ENCODE measurements around the gene CNTNAP2.
"Not testable (repeated sequence)": the region's sequence is repeated elsewhere in the genome, so short reads cannot be mapped to it uniquely, and the experiment has no call there.

The CNTNAP2 gene

GRCh38 chr7:146150153-146150552 lies 33.6 kb downstream of the CNTNAP2 start:
- no peak for DNase-seq (ENCODE audit: low read depth)

- no peak for DNase-seq (ENCODE audit: low read depth)
Measured at GRCh38 chr7:146172112-146172511, 55.5 kb downstream of the CNTNAP2 start.

- DNase-seq (ENCODE audit: low read depth), result no peak
Measured at GRCh38 chr7:146175716-146176115, 59.1 kb downstream of the CNTNAP2 start.

GRCh38 chr7:146176860-146177259 lies 60.3 kb downstream of the CNTNAP2 start:
- DNase-seq (ENCODE audit: low read depth), result no peak

GRCh38 chr7:146177301-146177700 lies 60.7 kb downstream of the CNTNAP2 start:
- DNase-seq (ENCODE audit: low read depth), result no peak

GRCh38 chr7:146185844-146186243 lies 69.2 kb downstream of the CNTNAP2 start:
- DNase-seq (ENCODE audit: low read depth), result no peak

GRCh38 chr7:146191428-146191827 lies 74.8 kb downstream of the CNTNAP2 start:
- not testable (repeated sequence) for DNase-seq (ENCODE audit: low read depth)

- no peak for DNase-seq (ENCODE audit: low read depth)
Measured at GRCh38 chr7:146201945-146202344, 85.3 kb downstream of the CNTNAP2 start.

- no peak for DNase-seq (ENCODE audit: low read depth)
Measured at GRCh38 chr7:146206270-146206669, 89.7 kb downstream of the CNTNAP2 start.

GRCh38 chr7:146208492-146208891 lies 91.9 kb downstream of the CNTNAP2 start:
- no peak for DNase-seq (ENCODE audit: low read depth)

GRCh38 chr7:146214842-146215241 lies 98.2 kb downstream of the CNTNAP2 start:
- no peak for DNase-seq (ENCODE audit: low read depth)

- no peak for DNase-seq (ENCODE audit: low read depth)
Measured at GRCh38 chr7:146216396-146217041, 99.9 kb downstream of the CNTNAP2 start.

GRCh38 chr7:146223851-146224250 lies 107.2 kb downstream of the CNTNAP2 start:
- DNase-seq (ENCODE audit: low read depth), result no peak

GRCh38 chr7:146232604-146233003 lies 116.0 kb downstream of the CNTNAP2 start:
- no peak for DNase-seq (ENCODE audit: low read depth)

- DNase-seq (ENCODE audit: low read depth), result no peak
Measured at GRCh38 chr7:146235195-146235594, 118.6 kb downstream of the CNTNAP2 start.

GRCh38 chr7:146242661-146243060 lies 126.1 kb downstream of the CNTNAP2 start:
- DNase-seq (ENCODE audit: low read depth), result no peak

- not testable (repeated sequence) for DNase-seq (ENCODE audit: low read depth)
Measured at GRCh38 chr7:146247991-146248390, 131.4 kb downstream of the CNTNAP2 start.

- DNase-seq (ENCODE audit: low read depth), result not testable (repeated sequence)
Measured at GRCh38 chr7:146248744-146249143, 132.1 kb downstream of the CNTNAP2 start.

- no peak for DNase-seq (ENCODE audit: low read depth)
Measured at GRCh38 chr7:146249272-146249671, 132.7 kb downstream of the CNTNAP2 start.

- DNase-seq (ENCODE audit: low read depth), result no peak
Measured at GRCh38 chr7:146255609-146256008, 139.0 kb downstream of the CNTNAP2 start.

- DNase-seq (ENCODE audit: low read depth), result no peak
Measured at GRCh38 chr7:146262527-146262926, 145.9 kb downstream of the CNTNAP2 start.

GRCh38 chr7:146276888-146277287 lies 160.3 kb downstream of the CNTNAP2 start:
- DNase-seq (ENCODE audit: low read depth), result no peak

- no peak for DNase-seq (ENCODE audit: low read depth)
Measured at GRCh38 chr7:146285418-146285817, 168.8 kb downstream of the CNTNAP2 start.

GRCh38 chr7:146290746-146291145 lies 174.1 kb downstream of the CNTNAP2 start:
- DNase-seq (ENCODE audit: low read depth), result no peak
